HG03442 (cell line): ENCODE data around the gene PLXNC1.

ENCODE experiments used
- ATAC-seq: cut with Tn5 transposase; IDR thresholded peaks from one replicate; pipeline ENCODE4 v1.9.1; 2021; ENCODE audit warnings: mild to moderate bottlenecking, moderate library complexity; ENCODE audit not compliant: unreplicated experiment

Gene PLXNC1

DNA sequence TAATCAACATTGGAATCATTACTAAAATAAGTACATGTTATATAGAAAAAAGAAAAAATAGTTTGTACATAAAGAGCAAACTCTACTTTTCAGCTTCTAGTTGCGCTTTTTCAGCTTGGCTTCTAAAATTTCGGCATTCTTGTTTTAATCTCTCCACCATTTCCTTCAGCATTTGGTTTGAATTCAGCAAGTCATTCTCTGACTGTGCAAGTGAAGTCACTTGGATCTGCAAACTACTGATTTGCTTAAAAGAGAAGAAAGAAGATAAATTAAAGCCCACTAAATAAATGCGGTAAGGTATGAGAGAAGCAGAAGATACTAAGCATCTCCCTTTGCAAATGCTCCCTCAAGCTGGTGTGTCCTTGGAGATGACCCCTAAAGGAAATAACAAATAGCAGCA is 185.0 kb downstream of the PLXNC1 start:
- no peak for ATAC-seq

DNA sequence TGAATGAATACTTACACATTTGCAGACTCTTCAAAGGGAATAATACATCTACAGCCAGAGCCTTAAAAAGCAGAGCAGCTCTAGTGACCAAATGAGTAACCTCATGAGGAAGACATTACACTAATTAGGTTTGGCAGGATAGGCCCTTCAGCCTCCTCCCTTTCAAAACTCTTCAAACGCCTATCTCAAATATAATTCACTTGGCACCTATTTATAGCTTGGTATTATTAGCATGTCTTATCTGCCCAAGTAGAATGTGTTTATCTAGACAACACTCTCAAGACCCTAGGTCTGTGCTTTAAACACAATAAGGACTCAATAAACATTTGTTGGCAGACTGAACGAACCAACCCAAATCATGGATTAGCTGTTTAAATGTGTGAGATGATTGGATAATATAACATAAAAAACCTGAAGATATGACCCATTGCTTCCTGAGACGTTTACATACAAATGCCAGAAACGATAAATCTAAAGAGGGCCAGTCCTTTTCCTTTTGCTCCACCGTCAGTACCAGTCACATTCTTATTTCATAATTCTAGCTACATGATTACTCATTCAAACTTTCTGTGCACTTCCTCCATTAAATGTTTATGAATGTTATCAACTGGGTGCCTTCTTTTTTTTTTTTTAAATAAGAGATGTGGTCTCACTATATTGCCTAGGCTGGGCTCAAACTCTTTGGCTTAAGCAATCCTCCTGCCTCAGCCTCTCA is 188.0 kb downstream of the PLXNC1 start:
- ATAC-seq: no peak

DNA sequence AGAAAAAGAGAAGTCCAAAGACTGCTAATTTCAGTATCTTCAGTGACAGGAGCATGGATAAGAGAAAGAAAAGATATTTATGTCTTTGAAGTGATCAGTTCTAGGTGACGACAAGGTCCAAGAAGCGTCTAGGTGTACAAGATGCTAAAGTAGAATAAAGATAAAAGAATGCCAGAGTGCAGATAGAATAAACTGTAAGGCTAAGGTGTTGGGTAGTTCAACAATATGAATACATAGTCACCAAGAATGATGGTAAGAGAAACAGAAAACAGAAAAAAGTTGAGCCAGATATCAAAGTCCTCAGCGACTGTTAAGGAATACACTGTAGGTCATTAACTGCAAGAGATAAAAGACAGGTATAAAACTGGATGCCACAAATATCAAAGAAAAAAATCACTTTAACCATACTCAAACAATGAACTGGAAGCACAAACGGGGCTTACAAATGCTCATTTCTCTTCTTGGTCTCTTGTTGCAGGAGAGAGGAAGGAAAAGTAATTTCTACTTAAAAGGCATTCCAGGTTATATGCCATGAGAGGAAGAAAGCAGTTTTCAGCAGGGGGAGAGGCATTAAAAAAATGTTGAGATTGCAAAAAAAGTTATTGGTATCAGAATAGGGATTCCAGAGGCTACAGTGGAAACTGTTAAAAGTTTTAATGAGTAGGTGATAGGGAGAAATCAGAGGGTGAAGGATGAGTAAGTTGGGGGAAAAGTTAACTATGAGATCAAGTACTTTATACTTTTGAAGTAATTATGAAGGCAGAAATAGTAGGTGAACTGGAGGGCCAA is 189.8 kb downstream of the PLXNC1 start:
- ATAC-seq: no peak

DNA sequence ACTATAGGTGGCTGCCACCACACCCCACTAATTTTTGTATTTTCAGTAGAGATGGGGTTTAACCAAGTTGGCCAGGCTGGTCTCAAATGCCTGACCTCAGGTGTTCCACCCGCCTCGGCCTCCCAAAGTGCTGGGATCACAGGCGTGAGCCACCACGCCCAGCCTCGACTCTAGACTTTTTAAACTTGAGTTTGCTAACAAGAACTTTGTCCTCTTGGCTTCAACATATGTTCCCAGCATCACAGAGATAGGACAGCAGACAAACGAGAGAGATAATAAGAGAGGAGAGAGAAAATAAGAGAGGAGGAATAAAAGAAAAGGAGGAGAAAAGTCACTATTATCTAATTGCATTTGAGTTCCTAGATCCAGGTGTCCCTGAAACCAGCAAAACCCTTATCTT is 192.2 kb downstream of the PLXNC1 start:
- no peak for ATAC-seq

DNA sequence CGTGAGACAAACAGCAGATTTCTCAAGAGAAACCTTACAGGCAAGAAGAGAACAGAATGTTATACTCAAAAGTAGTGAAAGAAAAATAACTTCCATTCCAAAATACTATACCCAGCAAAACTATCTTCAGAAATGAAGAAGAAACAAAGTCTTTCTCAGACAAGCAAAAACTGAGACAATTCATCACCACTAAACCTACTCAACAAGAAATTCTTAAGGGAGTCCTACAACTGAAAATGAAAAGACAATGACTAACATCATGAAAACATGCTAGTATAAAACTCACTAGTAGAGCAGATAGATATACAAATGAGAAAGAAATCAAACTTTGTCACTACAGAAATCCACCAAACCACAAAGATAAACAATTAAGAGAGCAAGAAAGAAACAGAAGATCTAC is 204.8 kb downstream of the PLXNC1 start:
- ATAC-seq: no peak
